ENCODE measurements around the gene BANK1.

- no peak for TF ChIP-seq CTCF (IDR thresholded peaks at IDR 0.05)
- no peak for TF ChIP-seq EZH2 (IDR thresholded peaks at IDR 0.05; ENCODE audit: borderline replicate concordance, insufficient read depth, low read depth, low read length, poor library complexity, severe bottlenecking)
Measured at GRCh38 chr4:101851672-101852071, 61.1 kb downstream of the BANK1 start.

All from B cell (primary cell).